Cardiac fibroblast (primary cell): ENCODE measurements around the gene HACD1.
"Not testable (repeated sequence)": the region's sequence is repeated elsewhere in the genome, so short reads cannot be mapped to it uniquely, and the experiment has no call there.

Source experiments
- DNase-seq, 2 donors: peaks; one replicate each; pipeline versions ENCODE4 v3.0.0 to v3.0.0-alpha.2; 2010; ENCODE audit warnings: low read depth in 2 of 2
- H3K4me3 ChIP-seq, 2 donors: replicated peaks in 1 of 2; 1 replicate in 1 of 2; 2 replicates in 1 of 2; pipeline ENCODE4 v1.5.1; 2011; ENCODE audit warnings: low read depth in 2 of 2, low read length in 2 of 2, mild to moderate bottlenecking in 2 of 2, moderate library complexity in 1 of 2
- CTCF ChIP-seq: IDR thresholded peaks from one replicate; pipeline ENCODE4 v1.5.1; 2011; ENCODE audit warnings: low read depth, mild to moderate bottlenecking, low read length, inconsistent platforms

Gene HACD1

DNA sequence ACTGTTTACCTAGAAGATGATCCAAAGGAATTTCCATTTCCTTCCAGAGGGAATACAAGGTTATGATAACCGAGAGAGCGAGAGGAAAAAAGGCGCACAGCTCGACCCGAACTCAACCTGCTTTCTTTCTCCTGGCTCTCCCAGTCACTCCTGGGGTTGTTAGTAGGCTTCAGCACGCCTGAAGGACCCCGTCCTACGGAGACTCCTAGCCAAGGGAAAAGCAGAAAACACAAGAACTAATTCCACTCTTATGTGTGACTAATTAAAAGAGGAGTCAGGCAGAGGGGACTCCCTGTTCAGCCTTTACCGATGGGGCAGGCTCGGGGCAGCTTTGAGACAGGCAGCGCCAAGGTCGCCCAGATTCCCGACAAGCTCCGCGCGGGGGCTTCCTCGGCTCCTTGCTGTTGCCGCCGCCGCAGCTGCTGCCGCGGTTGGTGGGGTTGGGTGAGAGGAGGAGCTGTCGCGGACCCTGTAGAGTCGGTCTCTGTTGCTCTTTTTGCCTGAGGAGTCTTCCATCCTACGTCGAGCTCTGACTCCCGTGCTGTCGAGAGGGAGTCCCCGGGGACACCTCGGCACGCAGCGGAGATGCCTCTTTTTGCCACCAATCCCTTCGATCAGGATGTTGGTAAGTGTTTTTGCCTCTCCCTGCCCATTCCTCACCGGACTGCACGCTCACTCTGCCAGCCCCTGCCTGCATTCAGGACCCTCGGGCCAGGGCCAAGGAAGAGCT is 26.7 kb upstream of the HACD1 start, which contains the start of gene STAM:
Gene STAM (plus strand): TSS at position 397 of the 730 bp plus-strand sequence. CDS start 189 bp downstream, at position 586.
- TF ChIP-seq CTCF = no peak
- H3K4me3 ChIP-seq = peak within 1 kb of the TSS; percentile 94 to 97
- DNase-seq = peak; percentile 95 to 96

DNA sequence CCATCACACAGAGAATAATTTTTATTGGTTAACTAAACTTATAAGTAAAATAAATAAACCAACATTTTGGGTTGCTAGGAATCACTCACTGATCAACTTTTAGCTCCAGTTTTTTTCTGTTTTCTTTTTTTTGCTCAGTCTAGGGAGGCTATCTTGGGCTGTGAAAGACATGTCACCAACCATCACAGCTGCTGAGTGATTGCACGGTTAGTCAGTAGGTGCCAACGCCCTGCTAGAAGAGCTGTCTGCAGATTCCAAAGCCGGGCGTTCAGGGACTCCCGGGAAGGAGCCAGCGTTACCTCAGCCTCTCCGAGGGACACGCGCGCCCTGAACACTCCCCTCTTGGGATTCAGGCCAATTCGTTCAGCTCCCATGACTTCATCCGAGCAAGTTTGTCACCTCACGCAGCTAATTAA is 26.2 kb upstream of the HACD1 start:
- TF ChIP-seq CTCF = no peak
- DNase-seq = peak; percentile 82 to 93

GRCh38 chr10:17640331-17640816 is 23.2 kb upstream of the HACD1 start:
- no peak for DNase-seq
- TF ChIP-seq CTCF = no peak
- H3K4me3 ChIP-seq = no peak overlapping the region

More for the DNA sequence above, 26.2 kb upstream of the HACD1 start:
- peak overlapping the region; percentile 94 to 97 for H3K4me3 ChIP-seq

- DNase-seq = no peak
- no peak for TF ChIP-seq CTCF
- no peak overlapping the region for H3K4me3 ChIP-seq
These were observed 20.7 kb upstream of the HACD1 start for GRCh38 chr10:17637869-17638268.

DNA sequence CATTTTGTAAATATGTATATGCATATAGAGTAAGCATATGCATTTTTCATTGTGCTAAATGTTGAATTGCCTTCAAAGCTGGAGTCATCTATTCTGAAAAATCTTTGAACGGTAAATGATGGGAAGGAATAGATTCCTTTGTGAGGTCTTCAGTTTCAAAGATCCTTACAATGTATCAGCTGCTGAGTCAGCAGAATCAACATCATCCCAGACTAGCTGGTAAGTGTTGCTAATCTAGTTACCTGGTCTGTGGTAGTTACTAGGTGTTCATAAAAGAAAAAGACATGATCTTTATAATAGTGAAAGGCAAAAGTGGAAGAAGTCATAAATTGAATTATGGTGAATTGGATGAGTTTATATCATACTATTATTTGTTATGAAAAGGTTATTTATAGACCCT is 16.2 kb upstream of the HACD1 start:
- DNase-seq = no peak
- TF ChIP-seq CTCF = no peak
- H3K4me3 ChIP-seq = no peak overlapping the region

GRCh38 chr10:17632590-17632989 is 15.4 kb upstream of the HACD1 start:
- H3K4me3 ChIP-seq, DNase-seq: not testable (repeated sequence)

GRCh38 chr10:17626656-17627055 is 9.5 kb upstream of the HACD1 start:
- DNase-seq = no peak
- H3K4me3 ChIP-seq = no peak overlapping the region
- no peak for TF ChIP-seq CTCF
